ENCODE measurements around the gene KLHL28.

The KLHL28 gene

DNA sequence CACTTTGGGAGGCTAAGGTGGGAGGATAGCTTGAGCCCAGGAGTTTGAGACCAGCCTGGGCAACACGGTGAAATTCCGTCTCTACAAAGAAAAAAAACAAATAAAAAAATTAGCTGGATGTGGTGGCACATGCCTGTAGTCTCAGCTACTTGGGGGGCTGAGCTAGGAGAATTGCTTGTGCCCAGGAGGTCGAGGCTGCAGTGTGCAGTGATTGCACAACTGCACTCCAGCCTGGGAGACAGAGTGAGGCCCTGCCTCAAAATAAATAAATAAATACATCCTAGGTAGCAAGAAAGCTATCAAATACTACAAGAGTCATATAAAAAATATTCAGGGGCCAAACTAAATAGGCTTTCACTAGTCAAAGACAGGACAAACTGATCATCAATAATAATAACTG, 6.2 kb downstream of the KLHL28 start:
- H3K9ac ChIP-seq (ENCODE audit: low read length): no peak overlapping the region
- H3K4me3 ChIP-seq (ENCODE audit: low read length): no peak overlapping the region
- H3K4me1 ChIP-seq (ENCODE audit: control insufficient read depth, insufficient read depth, low read length): peaks cover 11% of the 10 kb centered on the region
- no peaks in the 10 kb centered on the region for H3K27me3 ChIP-seq (ENCODE audit: control insufficient read depth, insufficient read depth, low read length)
- no peak overlapping the region for H3K27ac ChIP-seq (ENCODE audit: low read depth, low read length)
- H3K36me3 ChIP-seq (ENCODE audit: control insufficient read depth, insufficient read depth, low read length): no peaks in the 10 kb centered on the region

DNA sequence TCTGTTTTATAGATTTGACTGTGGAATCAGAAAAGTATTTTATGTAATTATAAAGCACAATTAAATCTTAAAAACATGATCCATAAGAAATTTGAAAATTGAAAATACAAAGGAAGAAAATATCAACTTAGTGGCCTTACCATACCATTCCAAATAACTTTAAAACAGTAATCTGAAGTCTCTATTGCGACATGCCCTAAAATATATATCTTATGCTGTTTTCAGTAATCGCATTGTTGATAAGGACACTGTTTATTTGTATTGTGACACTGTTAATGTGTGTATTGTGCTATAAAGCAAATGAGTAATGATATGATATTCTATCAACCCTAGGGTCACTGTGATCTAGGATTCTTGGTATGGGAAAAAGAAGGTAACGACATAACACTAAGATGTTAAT, 7.0 kb downstream of the KLHL28 start:
- peaks cover 5% of the 10 kb centered on the region for H3K4me1 ChIP-seq (ENCODE audit: control insufficient read depth, insufficient read depth, low read length)
- no peaks in the 10 kb centered on the region for H3K36me3 ChIP-seq (ENCODE audit: control insufficient read depth, insufficient read depth, low read length)
- H3K27me3 ChIP-seq (ENCODE audit: control insufficient read depth, insufficient read depth, low read length): no peaks in the 10 kb centered on the region
- H3K9ac ChIP-seq (ENCODE audit: low read length): no peak overlapping the region
- H3K27ac ChIP-seq (ENCODE audit: low read depth, low read length): no peak overlapping the region
- no peak overlapping the region for H3K4me3 ChIP-seq (ENCODE audit: low read length)

- Histone ChIP-seq H3K4me1 (ENCODE audit: control insufficient read depth, insufficient read depth, low read length) (no peaks in the 10 kb centered on the region), H3K4me3 (ENCODE audit: low read length) (no peak overlapping the region), H3K27me3 (ENCODE audit: control insufficient read depth, insufficient read depth, low read length) (no peaks in the 10 kb centered on the region), H3K9ac (ENCODE audit: low read length) (no peak overlapping the region), H3K36me3 (ENCODE audit: control insufficient read depth, insufficient read depth, low read length) (no peaks in the 10 kb centered on the region), H3K27ac (ENCODE audit: low read depth, low read length) (no peak overlapping the region)
Measured at GRCh38 chr14:44952391-44953110, 9.2 kb downstream of the KLHL28 start.

DNA sequence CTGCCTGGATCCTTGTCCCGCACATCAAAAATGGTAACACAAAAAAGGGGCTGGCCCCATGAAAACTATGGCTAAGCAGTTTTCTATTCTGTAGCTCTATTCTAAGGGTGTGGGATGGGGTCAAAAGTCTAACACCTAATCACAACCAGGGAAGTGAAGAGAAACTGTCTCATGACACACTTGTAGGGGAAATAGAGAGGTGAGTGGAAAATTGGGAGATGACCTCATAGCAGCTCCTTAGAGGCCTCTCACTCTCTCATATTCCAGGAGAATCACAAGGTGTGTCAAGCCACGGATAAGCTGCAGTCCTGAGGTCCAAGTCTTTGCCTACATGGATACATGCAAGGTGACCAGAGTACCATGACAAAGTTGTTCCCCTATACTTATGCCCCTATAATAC, 10.7 kb downstream of the KLHL28 start:
- Histone ChIP-seq H3K4me3 (ENCODE audit: low read length) (no peak overlapping the region), H3K9ac (ENCODE audit: low read length) (no peak overlapping the region), H3K27ac (ENCODE audit: low read depth, low read length) (no peak overlapping the region), H3K27me3 (ENCODE audit: control insufficient read depth, insufficient read depth, low read length) (no peaks in the 10 kb centered on the region), H3K4me1 (ENCODE audit: control insufficient read depth, insufficient read depth, low read length) (no peaks in the 10 kb centered on the region), H3K36me3 (ENCODE audit: control insufficient read depth, insufficient read depth, low read length) (no peaks in the 10 kb centered on the region)

DNA sequence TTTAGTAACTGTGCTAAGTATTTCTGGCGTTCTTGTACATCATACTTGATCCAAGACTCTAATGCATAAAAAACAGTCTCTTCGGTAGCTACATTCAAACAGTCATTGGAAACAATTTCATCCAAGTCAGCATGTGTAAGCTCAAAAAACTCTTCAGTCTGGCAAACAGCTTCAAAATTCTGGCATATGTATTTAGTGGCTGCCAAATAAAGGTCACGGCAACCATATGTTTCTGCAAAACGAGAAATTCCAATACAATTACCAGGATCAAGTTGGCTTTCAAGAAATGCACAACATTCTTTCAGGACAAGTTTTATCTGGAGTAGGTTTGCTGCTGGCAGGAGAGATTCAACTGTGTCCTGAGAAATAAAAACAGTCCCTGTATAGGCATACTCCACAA, 16.5 kb downstream of the KLHL28 start:
- H3K9ac ChIP-seq (ENCODE audit: low read length): no peak overlapping the region
- H3K4me3 ChIP-seq (ENCODE audit: low read length): no peak overlapping the region
- H3K36me3 ChIP-seq (ENCODE audit: control insufficient read depth, insufficient read depth, low read length): no peaks in the 10 kb centered on the region
- H3K4me1 ChIP-seq (ENCODE audit: control insufficient read depth, insufficient read depth, low read length): no peaks in the 10 kb centered on the region
- no peak overlapping the region for H3K27ac ChIP-seq (ENCODE audit: low read depth, low read length)
- no peaks in the 10 kb centered on the region for H3K27me3 ChIP-seq (ENCODE audit: control insufficient read depth, insufficient read depth, low read length)

GRCh38 chr14:44944107-44944506, 17.6 kb downstream of the KLHL28 start:
- Histone ChIP-seq H3K4me3 (ENCODE audit: low read length) (no peak overlapping the region), H3K27ac (ENCODE audit: low read depth, low read length) (no peak overlapping the region), H3K36me3 (ENCODE audit: control insufficient read depth, insufficient read depth, low read length) (peaks cover under 1% of the 10 kb centered on the region)

GRCh38 chr14:44942436-44942835, 19.3 kb downstream of the KLHL28 start:
- H3K4me3 ChIP-seq (ENCODE audit: low read length): no peak overlapping the region
- H3K9ac ChIP-seq (ENCODE audit: low read length): no peak overlapping the region
- H3K27ac ChIP-seq (ENCODE audit: low read depth, low read length): no peak overlapping the region
- no peaks in the 10 kb centered on the region for H3K27me3 ChIP-seq (ENCODE audit: control insufficient read depth, insufficient read depth, low read length)
- no peaks in the 10 kb centered on the region for H3K4me1 ChIP-seq (ENCODE audit: control insufficient read depth, insufficient read depth, low read length)
- H3K36me3 ChIP-seq (ENCODE audit: control insufficient read depth, insufficient read depth, low read length): peaks cover 4% of the 10 kb centered on the region

More at GRCh38 chr14:44944107-44944506, 17.6 kb downstream of the KLHL28 start:
- Histone ChIP-seq H3K27me3 (ENCODE audit: control insufficient read depth, insufficient read depth, low read length) (no peaks in the 10 kb centered on the region), H3K4me1 (ENCODE audit: control insufficient read depth, insufficient read depth, low read length) (no peaks in the 10 kb centered on the region), H3K9ac (ENCODE audit: low read length) (no peak overlapping the region)

DNA sequence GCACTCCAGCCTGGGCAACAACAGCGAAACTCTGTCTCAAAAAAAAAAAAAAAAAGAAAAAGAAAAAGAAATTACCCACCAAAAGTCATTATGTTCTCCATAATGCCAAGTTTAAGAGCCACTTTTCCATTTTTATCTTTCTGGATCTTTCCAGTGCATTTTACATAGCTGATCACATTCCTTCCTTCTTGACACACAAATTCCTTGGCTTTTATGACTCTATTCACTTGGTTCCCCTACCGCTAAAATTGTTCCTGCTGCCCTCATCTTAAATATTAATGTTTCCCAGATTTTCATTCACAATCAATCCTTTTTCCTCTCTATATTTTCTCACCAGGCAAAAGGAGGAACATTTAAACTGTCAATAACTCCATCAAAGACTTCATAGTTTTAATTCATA, 20.2 kb downstream of the KLHL28 start:
- Histone ChIP-seq H3K27ac (ENCODE audit: low read depth, low read length) (no peak overlapping the region), H3K27me3 (ENCODE audit: control insufficient read depth, insufficient read depth, low read length) (no peaks in the 10 kb centered on the region), H3K4me3 (ENCODE audit: low read length) (no peak overlapping the region), H3K4me1 (ENCODE audit: control insufficient read depth, insufficient read depth, low read length) (no peaks in the 10 kb centered on the region), H3K36me3 (ENCODE audit: control insufficient read depth, insufficient read depth, low read length) (peaks cover 5% of the 10 kb centered on the region), H3K9ac (ENCODE audit: low read length) (no peak overlapping the region)

GRCh38 chr14:44940944-44941343, 20.8 kb downstream of the KLHL28 start:
- Histone ChIP-seq H3K36me3 (ENCODE audit: control insufficient read depth, insufficient read depth, low read length) (peaks cover 7% of the 10 kb centered on the region), H3K9ac (ENCODE audit: low read length) (no peak overlapping the region), H3K27ac (ENCODE audit: low read depth, low read length) (no peak overlapping the region), H3K4me3 (ENCODE audit: low read length) (no peak overlapping the region), H3K27me3 (ENCODE audit: control insufficient read depth, insufficient read depth, low read length) (no peaks in the 10 kb centered on the region), H3K4me1 (ENCODE audit: control insufficient read depth, insufficient read depth, low read length) (no peaks in the 10 kb centered on the region)

DNA sequence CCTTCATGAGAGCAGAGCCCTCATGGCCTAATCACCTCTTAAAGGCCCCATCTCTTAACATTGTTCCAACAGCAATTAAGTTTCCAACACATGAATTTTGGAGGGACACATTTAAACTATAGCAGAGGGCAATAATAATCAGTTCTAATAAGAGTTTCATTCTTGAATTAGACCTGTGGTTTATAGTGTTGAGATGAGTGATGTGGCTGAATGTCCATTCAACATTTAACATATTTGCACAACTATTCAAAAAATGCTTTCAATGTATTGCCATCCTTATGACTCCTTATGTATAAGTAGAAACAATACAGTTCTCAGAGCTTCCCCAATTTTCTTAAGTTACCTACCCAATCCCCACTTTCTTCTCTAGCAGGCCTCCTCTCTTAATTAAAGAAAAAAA, 21.5 kb downstream of the KLHL28 start:
- H3K9ac ChIP-seq (ENCODE audit: low read length): no peak overlapping the region
- no peaks in the 10 kb centered on the region for H3K27me3 ChIP-seq (ENCODE audit: control insufficient read depth, insufficient read depth, low read length)
- H3K27ac ChIP-seq (ENCODE audit: low read depth, low read length): no peak overlapping the region
- H3K4me1 ChIP-seq (ENCODE audit: control insufficient read depth, insufficient read depth, low read length): no peaks in the 10 kb centered on the region
- peaks cover 7% of the 10 kb centered on the region for H3K36me3 ChIP-seq (ENCODE audit: control insufficient read depth, insufficient read depth, low read length)
- no peak overlapping the region for H3K4me3 ChIP-seq (ENCODE audit: low read length)

GRCh38 chr14:44937547-44937946, 24.2 kb downstream of the KLHL28 start:
- Histone ChIP-seq H3K9ac (ENCODE audit: low read length) (no peak overlapping the region), H3K4me1 (ENCODE audit: control insufficient read depth, insufficient read depth, low read length) (no peaks in the 10 kb centered on the region), H3K27me3 (ENCODE audit: control insufficient read depth, insufficient read depth, low read length) (no peaks in the 10 kb centered on the region), H3K27ac (ENCODE audit: low read depth, low read length) (no peak overlapping the region), H3K36me3 (ENCODE audit: control insufficient read depth, insufficient read depth, low read length) (peaks cover 7% of the 10 kb centered on the region), H3K4me3 (ENCODE audit: low read length) (no peak overlapping the region)

DNA sequence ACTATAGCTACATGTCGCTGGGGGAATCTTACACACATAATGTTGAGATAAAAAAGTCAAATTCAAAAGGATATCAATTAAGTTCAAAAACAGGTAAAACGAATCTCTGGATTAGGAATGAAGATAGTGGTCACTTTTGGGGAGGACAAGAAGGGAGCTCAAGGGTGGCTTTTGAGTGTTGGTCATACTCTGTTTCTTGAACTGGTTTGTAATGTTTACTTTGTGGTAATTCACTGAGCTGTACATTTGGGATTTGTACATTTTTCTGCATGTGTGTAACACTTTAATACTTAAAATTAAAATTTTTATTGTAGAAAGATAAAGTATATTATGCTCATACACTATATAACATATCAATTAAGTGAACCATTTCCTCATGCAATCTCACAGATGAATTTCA, 26.6 kb downstream of the KLHL28 start:
- H3K4me1 ChIP-seq (ENCODE audit: control insufficient read depth, insufficient read depth, low read length): no peaks in the 10 kb centered on the region
- H3K4me3 ChIP-seq (ENCODE audit: low read length): no peak overlapping the region
- H3K9ac ChIP-seq (ENCODE audit: low read length): no peak overlapping the region
- H3K36me3 ChIP-seq (ENCODE audit: control insufficient read depth, insufficient read depth, low read length): peaks cover 7% of the 10 kb centered on the region
- no peaks in the 10 kb centered on the region for H3K27me3 ChIP-seq (ENCODE audit: control insufficient read depth, insufficient read depth, low read length)
- H3K27ac ChIP-seq (ENCODE audit: low read depth, low read length): no peak overlapping the region

DNA sequence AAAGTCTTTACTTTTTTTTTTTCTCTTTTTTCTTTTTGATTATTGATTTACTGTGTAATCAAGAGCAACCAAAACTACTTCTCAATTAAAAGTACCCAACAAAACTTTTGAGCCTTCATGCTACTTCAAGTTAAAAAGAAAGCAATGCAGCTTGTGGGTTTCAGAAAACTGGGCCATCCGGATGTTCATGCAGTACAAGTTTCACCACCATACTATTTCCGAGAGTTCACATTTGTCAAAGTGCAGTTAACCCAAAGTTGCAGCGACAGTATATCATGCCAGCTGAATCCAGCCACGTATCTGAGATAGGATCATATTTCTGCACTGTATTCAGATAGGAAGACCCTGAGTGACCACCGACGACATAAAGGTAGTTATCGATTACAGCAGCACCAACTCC, 33.0 kb downstream of the KLHL28 start:
- no peak overlapping the region for H3K4me3 ChIP-seq (ENCODE audit: low read length)
- no peaks in the 10 kb centered on the region for H3K36me3 ChIP-seq (ENCODE audit: control insufficient read depth, insufficient read depth, low read length)
- H3K9ac ChIP-seq (ENCODE audit: low read length): no peak overlapping the region
- no peak overlapping the region for H3K27ac ChIP-seq (ENCODE audit: low read depth, low read length)
- no peaks in the 10 kb centered on the region for H3K4me1 ChIP-seq (ENCODE audit: control insufficient read depth, insufficient read depth, low read length)
- no peaks in the 10 kb centered on the region for H3K27me3 ChIP-seq (ENCODE audit: control insufficient read depth, insufficient read depth, low read length)

Measured in rectal smooth muscle tissue (tissue), 1 donor.